HG02970 (cell line): Measurements from ENCODE around the gene HES6.

Experiments
- ATAC-seq: cut with Tn5 transposase; IDR thresholded peaks from one replicate; pipeline ENCODE4 v1.9.1; 2021; ENCODE audit warnings: mild to moderate bottlenecking, moderate library complexity, moderate number of reproducible peaks; ENCODE audit not compliant: unreplicated experiment, low FRiP score

The HES6 gene

DNA sequence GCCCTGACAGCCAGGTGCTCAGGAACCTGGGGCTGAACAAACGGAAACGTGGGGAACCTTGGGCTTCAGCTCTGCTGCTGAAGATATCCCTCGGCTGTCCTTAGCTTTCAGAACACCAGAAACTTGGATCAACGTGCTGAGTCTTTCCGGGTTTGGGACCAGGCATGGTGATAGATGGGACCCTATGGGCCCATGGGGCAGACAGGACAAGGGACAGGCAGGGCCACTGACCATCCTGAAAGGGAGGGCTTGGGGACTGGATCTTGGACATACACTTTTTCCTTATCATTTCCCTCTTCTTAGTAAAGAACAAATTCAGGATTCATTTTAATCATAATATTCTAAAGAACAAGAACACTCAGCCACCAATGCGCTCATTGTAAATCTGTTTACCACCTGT, 16.3 kb upstream of the HES6 start:
- no peak for ATAC-seq

DNA sequence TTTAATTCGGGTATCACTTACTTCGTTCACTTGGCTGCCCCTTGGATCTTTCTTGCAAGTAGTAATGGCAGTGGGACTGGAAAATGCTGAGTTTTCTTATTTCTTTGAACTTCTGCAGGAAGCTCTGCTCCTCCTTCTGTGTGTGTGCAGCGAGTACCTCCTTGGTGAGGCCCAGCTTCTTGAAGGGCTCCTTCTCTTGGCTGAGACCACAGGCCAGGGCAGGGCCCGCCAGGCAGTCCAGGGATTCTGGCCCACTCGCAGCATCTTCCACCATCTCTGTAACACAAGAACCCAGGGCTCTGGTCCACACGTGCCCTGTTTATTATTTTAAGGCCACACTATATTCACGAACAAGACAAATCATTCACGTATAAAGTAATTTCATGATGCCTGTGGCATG, 15.8 kb upstream of the HES6 start:
- ATAC-seq: no peak

DNA sequence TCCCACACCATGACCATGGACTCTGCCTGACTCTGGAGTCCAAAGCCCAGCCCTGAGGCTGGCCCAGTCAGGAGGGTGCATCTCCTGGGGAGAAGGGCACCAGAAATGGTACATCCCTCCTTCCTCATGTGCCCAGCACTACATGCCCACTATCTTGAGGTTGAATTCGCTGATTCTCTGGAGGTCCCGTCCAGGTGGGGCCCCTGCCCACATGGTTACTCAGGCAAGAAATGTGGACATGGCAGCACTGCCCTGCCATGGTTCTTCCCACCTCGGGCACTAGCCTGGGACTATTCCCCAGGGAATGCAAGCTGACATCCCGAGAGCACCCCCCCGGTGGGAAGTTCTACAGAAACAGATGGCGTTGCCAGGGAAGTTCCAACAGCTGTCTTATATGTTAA, 15.3 kb upstream of the HES6 start:
- no peak for ATAC-seq

DNA sequence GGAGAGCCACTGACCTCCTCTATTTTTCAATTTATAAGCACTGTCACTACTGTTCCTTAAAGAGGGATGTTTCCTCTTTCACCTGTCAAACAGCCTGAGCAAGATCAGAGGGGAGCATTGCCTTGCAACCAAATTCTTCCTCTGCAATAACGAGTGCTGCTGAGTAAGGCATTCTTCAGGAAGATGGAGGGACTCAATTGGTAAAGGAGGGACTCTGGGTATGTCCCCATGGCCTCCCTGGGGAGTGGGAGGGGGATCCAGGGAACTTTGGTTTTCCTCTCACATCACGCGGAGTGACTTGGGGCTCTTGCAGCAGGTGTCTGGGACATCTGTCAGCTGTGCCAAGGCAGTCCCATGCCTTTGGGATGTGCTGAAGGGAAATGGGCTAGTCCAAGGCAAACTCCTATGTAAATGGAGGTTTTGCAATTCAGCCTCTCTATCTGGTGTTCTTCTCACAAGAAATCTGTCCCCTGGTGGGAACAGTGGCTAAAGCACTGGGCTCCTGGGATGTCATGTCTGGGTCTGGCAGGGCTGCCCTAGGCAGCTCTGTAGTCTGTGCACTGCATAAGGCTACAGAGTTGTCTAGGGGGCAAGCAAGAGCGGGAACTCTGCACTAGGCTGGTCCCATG, 14.4 kb upstream of the HES6 start:
- no peak for ATAC-seq

DNA sequence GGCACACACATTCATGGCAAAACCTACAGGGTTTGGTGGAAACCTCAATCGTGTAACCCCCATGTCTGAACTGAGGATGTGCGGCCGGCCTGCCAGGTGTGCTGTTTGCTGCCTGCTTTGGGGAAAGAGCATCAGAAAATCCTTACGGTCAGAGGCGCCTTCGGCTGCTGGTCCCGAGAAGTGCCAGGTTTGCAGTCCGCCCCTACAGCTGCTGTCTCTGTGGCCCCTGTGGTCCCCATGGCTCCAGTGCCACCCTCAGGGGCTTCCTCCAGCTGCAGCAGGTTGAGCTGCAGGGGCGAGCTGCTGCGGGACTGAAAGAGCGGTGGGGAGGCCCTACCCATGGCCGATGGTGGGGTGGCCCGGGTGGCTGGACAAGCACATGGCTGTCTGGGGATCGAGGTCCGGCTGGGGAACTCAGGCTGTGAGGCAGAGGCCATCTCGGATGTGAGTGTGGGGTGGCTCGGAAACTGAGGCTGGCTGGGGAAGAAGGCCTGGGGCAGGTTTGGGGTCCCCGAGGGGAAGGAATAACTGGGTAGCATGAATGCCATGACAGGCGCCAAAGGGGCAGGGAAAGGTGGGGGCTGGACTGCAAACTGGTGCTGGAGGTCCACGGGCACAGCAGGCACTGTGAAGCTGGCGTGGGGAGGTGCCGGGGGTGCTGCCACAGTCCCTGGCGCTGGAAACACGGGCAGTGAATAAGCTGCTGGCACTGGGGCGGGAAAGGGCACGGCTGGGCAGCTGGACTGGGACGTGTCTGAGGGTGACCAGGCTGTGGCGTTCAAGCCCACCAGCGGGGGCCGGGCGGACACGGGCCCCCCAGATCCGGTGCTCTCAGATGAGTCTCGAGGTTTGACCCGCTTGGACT, 13.2 kb upstream of the HES6 start:
- no peak for ATAC-seq

DNA sequence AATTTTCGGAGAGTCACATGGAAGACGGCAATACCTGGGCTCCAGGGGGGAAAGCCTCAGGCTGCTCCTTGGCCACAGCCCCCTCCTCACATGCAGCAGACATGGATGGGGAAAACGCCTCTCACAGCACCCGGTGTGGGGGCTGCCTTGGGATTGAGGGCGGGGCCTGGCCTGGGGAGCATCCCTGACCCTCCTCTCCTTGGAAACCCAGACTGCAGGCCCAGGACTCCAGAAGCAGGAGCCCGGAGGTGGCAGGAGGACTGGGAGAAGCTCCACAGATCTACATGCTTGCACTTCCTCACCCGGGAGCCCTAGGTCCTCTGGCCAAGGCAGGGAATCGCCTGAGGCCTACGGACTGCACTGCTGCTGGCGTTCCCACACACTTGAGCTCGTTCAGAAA, 12.1 kb upstream of the HES6 start:
- no peak for ATAC-seq

DNA sequence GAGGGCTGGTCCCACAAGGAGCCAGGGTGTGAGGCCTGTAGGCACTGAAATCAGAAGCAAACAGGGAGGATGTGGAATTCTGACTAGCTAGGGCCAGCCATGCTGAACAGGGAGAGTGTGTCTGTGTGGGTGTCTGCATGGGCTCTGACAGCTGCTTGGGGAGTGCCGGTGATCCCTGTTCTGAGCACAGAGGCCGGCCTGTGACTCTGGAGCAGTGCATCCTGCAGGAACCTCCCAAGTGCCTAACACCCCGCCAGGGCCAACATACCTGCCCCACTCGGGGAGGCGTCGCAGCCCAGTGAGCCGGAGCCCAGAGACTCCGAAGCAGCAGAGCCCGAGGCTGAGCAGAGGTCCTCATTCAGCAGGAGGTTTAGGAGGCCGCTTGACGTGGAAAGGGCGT, 11.5 kb upstream of the HES6 start:
- ATAC-seq: no peak

DNA sequence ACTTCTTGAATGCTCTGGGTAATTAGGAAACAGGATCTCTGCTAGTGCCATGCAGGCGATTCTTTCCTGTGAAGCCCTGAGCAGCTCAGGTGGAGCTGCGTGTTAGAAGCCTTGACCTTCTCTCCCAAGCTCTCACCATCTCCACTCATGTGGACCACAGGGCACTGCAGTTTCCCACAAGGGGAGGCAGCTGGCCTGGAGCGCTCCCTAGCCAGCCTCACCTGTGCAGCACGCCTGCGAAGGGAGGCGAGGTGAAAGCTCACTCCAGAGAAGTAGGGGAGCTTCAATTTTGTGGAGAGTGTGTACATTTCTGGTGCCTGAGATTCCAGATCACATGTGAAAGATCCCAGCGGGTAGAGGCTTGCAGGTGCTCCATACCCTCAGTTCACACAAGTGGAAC, 11.1 kb upstream of the HES6 start:
- no peak for ATAC-seq

DNA sequence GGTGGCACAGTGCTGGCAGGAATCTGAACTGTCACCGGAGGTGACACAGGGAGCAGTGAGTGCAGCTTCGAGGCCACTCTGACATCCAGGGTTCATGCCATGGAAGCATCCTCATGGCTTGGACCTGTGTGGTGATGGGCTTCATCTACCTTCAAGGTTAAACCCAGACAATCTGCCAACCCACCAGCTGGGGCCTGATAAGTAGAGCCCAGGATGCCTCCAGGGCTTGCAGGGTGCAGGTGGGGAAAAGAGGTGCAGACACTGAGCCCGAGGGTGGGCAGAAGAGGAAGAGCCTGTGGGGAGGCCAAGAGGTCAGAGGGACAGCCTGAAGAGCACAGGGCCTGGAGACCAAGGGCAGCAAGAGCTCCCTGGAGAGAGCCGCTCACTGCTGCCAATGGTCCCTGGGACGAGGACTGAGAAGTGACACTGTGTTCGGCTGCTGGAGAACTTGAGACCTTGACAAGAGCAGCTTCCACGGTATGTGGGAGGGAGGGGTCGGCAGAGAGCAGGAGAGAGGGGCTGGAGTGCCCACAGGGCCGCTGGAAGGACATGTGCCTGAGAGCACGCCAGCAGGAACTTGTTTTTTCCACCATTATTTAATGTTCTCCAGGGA, 8.1 kb upstream of the HES6 start:
- ATAC-seq: no peak

DNA sequence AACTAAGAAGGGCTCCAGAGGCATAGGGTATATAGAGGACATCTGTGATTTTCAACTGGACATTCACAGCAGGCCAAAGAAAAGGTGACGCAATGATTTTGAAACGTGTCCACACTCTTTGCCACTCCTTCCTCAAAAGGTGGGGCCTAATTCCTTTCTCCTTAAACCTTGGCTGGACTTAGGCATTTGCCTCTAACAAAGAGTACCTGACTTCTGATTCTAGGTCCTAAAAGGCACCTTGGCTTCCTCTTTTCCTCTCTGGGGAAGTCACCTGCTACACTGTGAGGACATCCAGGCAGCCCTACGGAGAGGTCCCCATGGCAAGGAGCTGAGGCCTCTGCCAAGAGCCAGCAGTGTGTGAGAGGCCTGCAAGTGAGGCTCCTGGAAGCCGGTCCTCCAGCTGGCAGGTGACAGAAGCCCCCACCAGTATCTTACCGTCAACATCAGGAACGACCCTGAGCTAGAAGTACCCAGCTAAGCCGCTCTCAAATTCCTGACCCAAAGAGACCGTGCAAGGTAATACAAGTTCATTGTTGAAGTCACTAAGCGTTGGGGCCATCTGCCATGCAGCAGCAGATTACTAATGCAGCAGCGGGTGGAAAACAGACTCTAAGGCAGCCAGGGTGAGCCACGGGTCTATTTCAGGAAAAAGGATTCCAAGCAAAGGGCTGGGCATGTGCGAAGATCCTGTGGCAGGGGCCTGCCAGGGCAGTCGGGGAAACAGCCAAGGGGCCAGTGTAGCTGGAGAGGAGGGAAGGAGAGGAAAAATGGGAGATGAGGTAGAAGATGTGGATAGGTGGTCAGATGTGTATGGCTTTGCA, 7.4 kb upstream of the HES6 start:
- ATAC-seq: no peak

DNA sequence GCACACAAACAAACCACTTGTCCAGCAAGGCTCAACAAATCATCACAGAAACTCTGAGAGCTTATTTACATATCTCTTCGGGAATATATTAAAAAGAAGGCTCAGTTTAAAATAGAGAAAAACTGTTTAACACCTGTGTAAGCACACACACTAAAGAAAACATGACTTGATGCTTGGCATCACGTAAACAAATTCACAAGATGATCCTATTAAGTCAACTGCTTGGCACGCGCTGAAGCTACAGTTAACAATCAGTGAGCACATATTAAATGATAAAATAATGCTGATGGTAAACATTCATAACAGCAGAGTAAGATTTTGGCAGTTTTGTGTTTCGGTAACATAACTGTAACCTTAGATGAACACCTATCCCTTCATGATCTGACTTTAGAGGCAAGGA, 4.3 kb upstream of the HES6 start:
- ATAC-seq: no peak

DNA sequence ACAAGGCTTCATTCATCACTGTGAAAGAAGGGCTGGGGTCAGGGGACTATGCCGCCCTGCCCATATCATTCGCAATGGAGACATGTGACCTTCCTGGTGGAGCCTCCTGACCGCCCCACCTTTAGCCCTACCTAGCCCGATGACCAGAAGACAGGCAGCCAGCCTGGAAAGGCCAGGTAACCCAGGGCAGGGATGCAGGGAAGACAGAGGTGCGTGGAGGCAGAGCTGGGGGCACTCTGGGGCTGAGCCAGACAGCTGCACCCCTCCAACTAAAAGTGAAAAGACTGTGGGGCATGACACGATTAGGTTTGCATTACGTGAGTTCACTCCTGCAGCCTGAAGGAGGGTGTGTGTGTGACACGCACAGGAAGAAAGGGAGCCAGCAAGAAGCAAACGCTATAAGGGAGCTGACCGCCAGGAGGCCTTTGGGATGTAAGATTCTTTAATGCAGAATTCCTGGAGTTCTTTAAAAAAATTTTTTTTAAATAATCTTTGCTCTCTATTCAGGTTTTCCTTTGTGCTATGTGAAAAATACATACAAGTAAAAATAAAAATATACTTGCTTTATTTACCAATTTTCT, 3.7 kb upstream of the HES6 start:
- ATAC-seq: no peak

DNA sequence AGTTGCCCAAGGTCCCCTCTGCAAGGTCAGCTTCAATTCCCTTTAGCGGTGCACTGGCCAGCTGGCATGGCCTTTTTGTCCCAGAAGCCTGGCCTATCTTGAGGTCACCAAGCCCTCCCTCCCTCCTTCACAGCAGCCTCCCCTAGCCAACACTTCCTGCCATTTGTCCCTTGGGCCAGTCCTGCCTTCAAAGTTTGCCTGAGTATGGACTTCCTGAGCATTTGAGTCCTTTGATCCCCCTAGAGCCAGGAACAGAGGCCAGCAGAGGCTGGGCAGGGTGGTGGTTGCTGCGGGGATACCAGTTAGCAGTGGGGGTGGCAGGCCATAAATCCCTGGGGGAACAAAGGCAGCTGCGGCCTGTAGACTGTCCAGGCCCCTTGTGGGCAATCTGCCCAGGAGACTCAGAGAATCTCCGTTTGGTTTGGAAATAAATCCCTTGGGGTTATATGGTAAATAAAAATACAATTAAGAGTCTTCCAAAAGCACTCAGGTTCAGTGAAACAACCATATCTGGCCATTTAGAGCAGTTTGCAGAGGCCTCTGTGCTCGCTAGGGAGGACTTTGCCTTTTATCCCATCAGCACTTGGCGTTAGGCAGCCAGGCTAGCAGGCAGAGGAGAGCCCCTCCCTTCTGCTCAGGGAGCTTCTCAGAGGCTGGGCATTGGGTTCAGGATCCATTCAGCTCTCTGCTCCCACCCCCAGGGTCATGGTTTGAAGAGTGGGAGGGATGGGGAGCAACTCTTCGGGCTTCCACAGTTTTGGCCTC, 3.1 kb upstream of the HES6 start:
- no peak for ATAC-seq

DNA sequence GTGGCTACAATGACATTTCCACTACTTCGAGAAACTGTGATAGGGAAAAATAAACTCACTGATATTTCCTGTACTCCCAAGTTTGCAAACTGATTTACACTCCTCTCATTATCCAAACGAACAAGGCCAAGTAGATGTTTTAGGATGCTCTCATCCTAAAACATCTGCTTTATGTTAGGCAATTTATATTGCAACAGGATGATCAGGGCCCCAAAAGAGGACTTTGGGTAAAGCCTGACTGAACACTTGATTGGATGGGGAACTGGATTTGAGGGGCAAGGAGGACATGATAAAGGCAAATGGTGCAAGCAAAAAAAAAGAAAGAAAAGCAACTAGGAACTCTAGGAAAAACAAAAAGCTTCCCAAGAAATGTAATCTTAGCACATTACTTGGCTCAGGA, 2.1 kb upstream of the HES6 start:
- no peak for ATAC-seq

DNA sequence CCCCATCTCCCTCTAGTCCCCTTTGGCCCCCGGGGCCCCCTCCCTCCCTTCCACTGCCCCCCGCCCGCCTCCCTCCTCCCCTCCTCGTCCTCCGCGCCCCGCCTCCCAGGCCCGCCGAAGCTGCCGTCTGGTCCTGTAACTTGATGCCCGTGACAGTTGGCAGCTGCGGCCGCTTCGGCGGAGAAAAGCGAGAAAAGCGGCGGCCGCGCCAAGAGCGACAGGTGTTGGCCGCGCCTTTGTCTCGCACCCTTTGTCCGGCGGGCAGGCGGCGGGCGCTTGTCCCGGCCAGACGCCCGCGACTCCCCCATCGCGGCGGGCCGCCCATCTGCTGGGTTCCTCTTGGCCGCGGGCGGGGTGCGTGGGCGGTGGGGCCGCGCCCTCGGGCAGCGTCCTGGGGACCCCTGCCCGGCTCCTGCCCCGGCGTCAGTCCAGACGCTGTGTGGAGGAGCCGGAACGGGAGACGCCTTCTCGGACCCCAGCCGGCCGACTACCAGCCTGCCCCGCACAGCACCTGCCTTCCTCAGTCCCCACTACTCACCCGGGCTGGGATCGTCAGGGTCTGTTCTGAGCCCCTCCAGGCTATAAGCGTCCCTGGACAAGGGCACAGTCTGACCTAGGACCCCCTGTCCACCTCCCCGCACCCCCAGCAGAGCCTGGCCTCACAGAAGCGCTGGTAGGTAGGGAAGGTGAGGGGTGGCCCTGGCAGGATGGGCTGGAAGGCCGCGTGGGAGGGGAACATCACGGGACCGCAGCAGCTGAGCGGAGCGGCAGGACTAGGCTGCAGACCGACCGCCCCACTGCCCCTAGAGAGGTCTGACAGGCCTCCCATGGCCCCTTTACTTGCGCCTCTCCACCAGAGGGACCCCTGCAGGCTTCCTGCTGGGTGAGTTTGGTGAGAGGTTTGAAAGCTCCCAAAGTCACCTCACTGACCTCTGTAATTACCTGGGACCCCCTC, 1.2 kb upstream of the HES6 start:
- no peak for ATAC-seq

DNA sequence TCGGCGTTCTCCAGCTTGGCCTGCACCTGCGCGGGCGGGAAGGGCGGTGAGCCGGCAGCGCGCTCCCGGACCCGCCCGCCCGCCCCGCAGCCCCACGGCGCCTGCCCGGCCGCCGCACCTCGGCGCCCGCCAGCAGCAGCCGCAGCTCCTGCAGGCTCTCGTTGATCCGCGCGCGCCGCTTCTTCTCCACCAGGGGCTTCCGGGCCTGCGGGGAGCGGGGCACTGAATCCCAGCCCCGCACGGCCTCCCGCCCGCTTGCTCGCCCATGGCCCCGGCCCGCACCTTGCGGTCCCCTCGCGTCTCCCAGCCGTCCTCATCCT, 335 bp downstream of the HES6 start:
- no peak for ATAC-seq

DNA sequence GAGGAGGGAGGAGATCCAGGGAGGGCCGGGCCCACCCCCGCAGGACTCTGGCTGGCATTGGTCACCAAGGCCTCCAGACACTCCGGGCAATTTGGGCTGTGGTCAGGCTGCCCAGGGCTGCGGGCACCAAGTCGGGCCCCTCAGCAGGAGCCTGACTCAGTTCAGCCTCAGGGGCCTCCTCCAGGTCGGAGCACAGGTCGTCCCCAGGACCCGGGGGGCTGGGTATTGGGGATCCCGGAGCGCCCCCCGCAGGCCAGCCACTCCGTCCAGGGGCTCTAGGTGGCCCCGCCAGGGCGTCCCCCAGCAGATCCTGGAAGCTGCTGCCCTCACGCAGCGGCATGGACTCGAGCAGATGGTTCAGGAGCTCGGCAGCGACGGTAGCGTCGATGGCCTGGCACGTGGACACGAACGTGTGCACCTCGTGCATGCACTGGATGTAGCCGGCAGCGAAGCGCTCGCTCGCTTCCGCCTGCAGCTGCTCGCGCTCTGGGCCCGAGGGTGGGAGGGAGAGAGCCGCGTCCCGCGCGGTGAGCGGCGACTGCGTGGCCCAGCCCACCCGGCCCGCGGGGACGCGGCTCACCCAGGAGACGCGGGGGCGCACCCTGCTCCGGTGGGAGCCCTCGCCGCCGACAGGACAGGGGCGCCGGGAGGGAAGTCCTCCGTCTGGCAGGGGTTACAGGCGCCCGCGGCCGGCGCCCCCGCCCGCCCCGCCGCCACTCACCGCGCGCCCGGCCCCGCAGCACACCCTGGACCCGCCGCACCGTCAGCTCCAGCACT, 884 bp downstream of the HES6 start:
- no peak for ATAC-seq

DNA sequence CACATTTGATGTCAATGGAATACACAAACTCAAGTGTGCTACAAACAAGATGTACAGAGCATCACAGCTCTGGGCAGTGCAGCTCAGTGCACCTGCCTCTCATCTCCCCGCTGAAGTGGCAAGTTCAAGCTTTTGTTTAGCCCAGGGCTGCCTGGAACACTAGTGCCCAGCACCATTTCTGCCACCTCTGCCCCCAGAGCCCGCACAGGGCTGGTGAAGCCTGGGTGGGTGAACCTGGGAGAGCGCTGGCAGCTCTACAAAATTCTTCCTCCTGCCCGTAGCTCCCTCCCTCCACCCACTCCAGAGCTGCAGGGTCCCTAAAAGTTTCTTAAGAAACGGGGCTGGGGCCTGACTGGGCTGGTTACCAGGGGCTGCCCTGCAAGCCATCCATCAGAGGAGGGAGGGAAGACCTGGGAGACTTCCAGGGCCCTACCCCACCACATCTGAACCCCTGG, 1.5 kb downstream of the HES6 start:
- ATAC-seq: no peak
